ENCODE data around the gene ZNF142. TPM values are rescaled to one million over a fixed set of nuclear protein-coding genes. Genes with fewer than 3 reads are reported as not detected.

Gene ZNF142
- polyA plus RNA-seq, 3 donors: 0.72 to 15.6 (median 3.3) TPM

DNA sequence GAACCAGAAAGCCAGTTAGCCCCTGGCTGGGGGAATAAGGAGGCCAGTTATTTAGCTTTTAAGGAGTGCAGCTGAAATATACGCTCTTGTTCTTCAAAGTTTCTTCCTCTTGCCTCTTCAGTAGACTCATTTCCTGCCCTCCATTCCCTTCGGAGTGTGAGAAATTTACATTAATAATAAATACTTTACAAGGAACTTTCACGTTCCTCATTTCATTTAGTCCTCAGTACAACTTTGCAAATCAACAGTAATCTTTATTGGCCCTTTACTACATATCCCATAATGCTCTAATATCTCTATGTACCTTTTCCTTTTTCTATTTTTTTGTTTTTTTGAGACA, 36.1 kb downstream of the ZNF142 start:
- Histone ChIP-seq H3K27me3 (ENCODE audit: control insufficient read depth in 2 of 2, insufficient read depth in 2 of 2, low read length in 2 of 2) (no peaks in the 10 kb centered on the region), H2AFZ (ENCODE audit: insufficient read depth, low read depth, low read length, poor library complexity, severe bottlenecking) (peak overlapping the region; percentile 62), H3K9me3 (replicated peaks in 1 of 2; ENCODE audit: control insufficient read depth in 1 of 2, insufficient read depth in 1 of 2, low read length in 2 of 2) (no peaks in the 10 kb centered on the region), H3K4me2 (replicated peaks; ENCODE audit: extremely low read depth, low read length, poor library complexity, severe bottlenecking) (peak overlapping the region; percentile 48), H4K20me1 (ENCODE audit: insufficient read depth, low read length) (no peaks in the 10 kb centered on the region), H3K4me1 (ENCODE audit: control insufficient read depth in 1 of 2, insufficient read depth in 2 of 2, low read length in 2 of 2) (peaks cover 18% of the 10 kb centered on the region in 2 donors), H3K9ac (ENCODE audit: insufficient read depth, low read length, poor library complexity, severe bottlenecking) (no peak overlapping the region), H3K4me3 (replicated peaks in 1 of 3; ENCODE audit: low read depth in 2 of 3, low read length in 3 of 3) (peak overlapping the region in 1 of 3 experiments; percentile 31), H3K36me3 (replicated peaks in 1 of 2; ENCODE audit: control insufficient read depth in 1 of 2, insufficient read depth in 2 of 2, low read length in 2 of 2) (no peaks in the 10 kb centered on the region), H3K27ac (ENCODE audit: low read depth in 1 of 2, low read length in 2 of 2) (peak overlapping the region in 1 of 2 donors; percentile 69), H3K79me2 (ENCODE audit: insufficient read depth, low read length) (no peaks in the 10 kb centered on the region)
- Mint-ChIP-seq H3K27ac (peak overlapping the region; percentile 32 to 89 (median 76)), H3K4me1 (peaks cover 19% of the 10 kb centered on the region), H3K4me3 (peak overlapping the region in 1 of 2 donors; percentile 63), H3K27me3 (ENCODE audit: low read depth in 3 of 3) (peaks cover 0 to 4% (median 2%) of the 10 kb centered on the region in 3 donors), H3K9me3 (peaks cover 0 to 1% (median 0%) of the 10 kb centered on the region in 7 donors), H3K36me3 (no peaks in the 10 kb centered on the region)
- peak; percentile 5 to 19 (median 11) for DNase-seq
- intact Hi-C loops (cut with micrococcal nuclease): no loop called here
- no CpG with 5 or more reads among the region's 3 CpGs for WGBS (ENCODE audit: insufficient coverage)
- no peak for TF ChIP-seq CTCF (IDR thresholded peaks at IDR 0.05)

GRCh38 chr2:218622606-218623365, 36.6 kb downstream of the ZNF142 start:
- DNase-seq: peak in 2 of 3 donors; percentile 15 to 16
- H3K27me3 Mint-ChIP-seq (ENCODE audit: low read depth in 3 of 3): peaks cover 0 to 4% (median 2%) of the 10 kb centered on the region in 3 donors
- no peaks in the 10 kb centered on the region for H4K20me1 ChIP-seq (ENCODE audit: insufficient read depth, low read length)
- peak overlapping the region; percentile 48 for H3K4me2 ChIP-seq (replicated peaks; ENCODE audit: extremely low read depth, low read length, poor library complexity, severe bottlenecking)
- peaks cover 0 to 1% (median 0%) of the 10 kb centered on the region in 7 donors for H3K9me3 Mint-ChIP-seq
- H3K27ac ChIP-seq (ENCODE audit: low read depth in 1 of 2, low read length in 2 of 2): peak overlapping the region in 1 of 2 donors; percentile 69
- no peaks in the 10 kb centered on the region for H3K36me3 Mint-ChIP-seq
- H3K27ac Mint-ChIP-seq: peak overlapping the region; percentile 32 to 89 (median 76)
- H3K4me1 Mint-ChIP-seq: peaks cover 19% of the 10 kb centered on the region
- no peaks in the 10 kb centered on the region for H3K79me2 ChIP-seq (ENCODE audit: insufficient read depth, low read length)
- peaks cover 18% of the 10 kb centered on the region in 2 donors for H3K4me1 ChIP-seq (ENCODE audit: control insufficient read depth in 1 of 2, insufficient read depth in 2 of 2, low read length in 2 of 2)
- no peaks in the 10 kb centered on the region for H3K27me3 ChIP-seq (ENCODE audit: control insufficient read depth in 2 of 2, insufficient read depth in 2 of 2, low read length in 2 of 2)
- peak overlapping the region in 1 of 3 experiments; percentile 31 for H3K4me3 ChIP-seq (replicated peaks in 1 of 3; ENCODE audit: low read depth in 2 of 3, low read length in 3 of 3)
- intact Hi-C loops (cut with micrococcal nuclease): no loop called here
- H3K9ac ChIP-seq (ENCODE audit: insufficient read depth, low read length, poor library complexity, severe bottlenecking): peak overlapping the region; percentile 19
- H3K9me3 ChIP-seq (replicated peaks in 1 of 2; ENCODE audit: control insufficient read depth in 1 of 2, insufficient read depth in 1 of 2, low read length in 2 of 2): no peaks in the 10 kb centered on the region
- TF ChIP-seq CTCF (IDR thresholded peaks at IDR 0.05): no peak
- peak overlapping the region; percentile 62 for H2AFZ ChIP-seq (ENCODE audit: insufficient read depth, low read depth, low read length, poor library complexity, severe bottlenecking)
- WGBS (ENCODE audit: insufficient coverage): 51% methylated on average over 4 of the region's 7 CpGs
- H3K36me3 ChIP-seq (replicated peaks in 1 of 2; ENCODE audit: control insufficient read depth in 1 of 2, insufficient read depth in 2 of 2, low read length in 2 of 2): no peaks in the 10 kb centered on the region
- H3K4me3 Mint-ChIP-seq: peak overlapping the region in 1 of 2 donors; percentile 63
